IMR-90 (cell line): ENCODE data around the gene LRRN2. TPM values are rescaled to one million over a fixed set of nuclear protein-coding genes. Genes with fewer than 3 reads are reported as not detected.

Experiments used
- ATAC-seq: fragments of 200-7000 bp; cut with Tn5 transposase; 2 replicates; pipeline ENCODE4 v1.9.1; 2020; ENCODE audit warnings: low read depth, mild to moderate bottlenecking, moderate library complexity
- BruUV-seq: library from RNA; stranded (reverse); fragments of 400-500 nt; replicated peaks from 2 replicates; lab custom pipeline; 2021; lab: Mats Ljungman, UMichigan
- CTCF ChIA-PET: fragments of 300-600 bp; formaldehyde crosslinking; extraction: SDS; loops from one replicate; lab custom pipeline; 2021; ENCODE audit warnings: antibody characterized with exemption; lab: Yijun Ruan, JAX
- POLR2A ChIA-PET: fragments of 300-600 bp; sonication (Branson Sonifier 250); formaldehyde crosslinking; loops from one replicate; lab custom pipeline; 2022; ENCODE audit warnings: antibody characterized with exemption; ENCODE audit not compliant: unreplicated experiment; lab: Charles Lee
- DNase-seq: peaks from one replicate; pipeline ENCODE4 v3.0.0; 2013
- H2AFZ ChIP-seq: replicated peaks from 2 replicates; pipeline ENCODE3; 2013; ENCODE audit warnings: low read length, mild to moderate bottlenecking; ENCODE audit not compliant: poor library complexity
- H2AK5ac ChIP-seq: 2 replicates; pipeline ENCODE4 v1.6.1; 2013; ENCODE audit warnings: low read depth, low read length, inconsistent platforms
- H2AK9ac ChIP-seq: replicated peaks from 2 replicates; pipeline ENCODE3; 2013; ENCODE audit warnings: mild to moderate bottlenecking, low read depth, low read length, moderate library complexity; ENCODE audit not compliant: poor library complexity
- H2BK120ac ChIP-seq: 2 replicates; pipeline ENCODE4 v1.6.1; 2013; ENCODE audit warnings: low read depth, low read length, inconsistent platforms
- H2BK15ac ChIP-seq: 3 replicates; pipeline ENCODE4 v1.6.1; 2013; ENCODE audit warnings: low read depth, low read length, inconsistent platforms
- H2BK20ac ChIP-seq: 2 replicates; pipeline ENCODE4 v1.6.1; 2013; ENCODE audit warnings: low read depth, mild to moderate bottlenecking, inconsistent platforms, low read length, moderate library complexity
- H2BK5ac ChIP-seq: 2 replicates; pipeline ENCODE4 v1.6.1; 2013; ENCODE audit warnings: mild to moderate bottlenecking, low read depth, low read length, inconsistent platforms; ENCODE audit not compliant: poor library complexity, severe bottlenecking
- H3K14ac ChIP-seq: replicated peaks from 2 replicates; pipeline ENCODE4 v1.6.1; 2013; ENCODE audit warnings: low read depth, low read length, inconsistent platforms
- H3K18ac ChIP-seq: 2 replicates; pipeline ENCODE4 v1.6.1; 2013; ENCODE audit warnings: low read depth, low read length, control low read depth
- H3K23ac ChIP-seq: 2 replicates; pipeline ENCODE4 v1.6.1; 2013; ENCODE audit warnings: low read depth, low read length, inconsistent platforms
- H3K27ac ChIP-seq: 2 replicates; pipeline ENCODE4 v1.5.1; 2013; ENCODE audit warnings: mild to moderate bottlenecking, control low read depth, low read length; ENCODE audit not compliant: insufficient read depth
- H3K27me3 ChIP-seq: 2 replicates; pipeline ENCODE4 v1.6.1; 2013; ENCODE audit warnings: low read length; ENCODE audit not compliant: control insufficient read depth, insufficient read depth
- H3K36me3 ChIP-seq: 2 replicates; pipeline ENCODE4 v1.6.1; 2013; ENCODE audit warnings: low read length, mixed read lengths; ENCODE audit not compliant: control insufficient read depth, insufficient read depth
- H3K4ac ChIP-seq: 2 replicates; pipeline ENCODE4 v1.6.1; 2013; ENCODE audit warnings: low read depth, low read length, inconsistent platforms
- H3K4me1 ChIP-seq: 2 replicates; pipeline ENCODE4 v1.6.1; 2013; ENCODE audit warnings: low read length, mixed read lengths; ENCODE audit not compliant: control insufficient read depth, insufficient read depth
- H3K4me2 ChIP-seq: 2 replicates; pipeline ENCODE4 v1.6.1; 2013; ENCODE audit warnings: low read depth, mild to moderate bottlenecking, control low read depth, low read length, moderate library complexity
- H3K4me3 ChIP-seq: 2 replicates; pipeline ENCODE4 v1.5.1; 2013; ENCODE audit warnings: low read depth, mild to moderate bottlenecking, control low read depth, low read length, moderate library complexity; ENCODE audit not compliant: insufficient read depth
- H3K56ac ChIP-seq: 2 replicates; pipeline ENCODE4 v1.6.1; 2013; ENCODE audit warnings: low read length, inconsistent platforms; ENCODE audit not compliant: insufficient read depth; ENCODE audit errors: extremely low read depth
- H3K79me1 ChIP-seq, 2 experiments: 2 replicates each; pipeline ENCODE4 v1.6.1; 2013; ENCODE audit warnings: low read length in 2 of 2, inconsistent platforms in 1 of 2, low read depth in 1 of 2
- H3K9ac ChIP-seq: 2 replicates; pipeline ENCODE4 v1.6.1; 2013; ENCODE audit warnings: low read depth, low read length, control low read depth
- H3K9me1 ChIP-seq: 2 replicates; pipeline ENCODE4 v1.6.1; 2013; ENCODE audit warnings: low read length, inconsistent platforms; ENCODE audit not compliant: insufficient read depth
- H3K9me3 ChIP-seq: 2 replicates; pipeline ENCODE4 v1.6.1; 2013; ENCODE audit warnings: low read length; ENCODE audit not compliant: control insufficient read depth, insufficient read depth
- H4K20me1 ChIP-seq: 2 replicates; pipeline ENCODE4 v1.6.1; 2013; ENCODE audit warnings: low read length, inconsistent platforms; ENCODE audit not compliant: insufficient read depth
- H4K5ac ChIP-seq: 2 replicates; pipeline ENCODE4 v1.6.1; 2013; ENCODE audit warnings: mild to moderate bottlenecking, low read depth, low read length, control low read depth
- H4K8ac ChIP-seq, 2 experiments: 2 replicates each; pipeline ENCODE4 v1.6.1; 2013; ENCODE audit warnings: low read depth in 2 of 2, low read length in 2 of 2, control low read depth in 1 of 2, inconsistent platforms in 1 of 2
- H4K91ac ChIP-seq: 2 replicates; pipeline ENCODE4 v1.6.1; 2013; ENCODE audit warnings: low read depth, low read length, inconsistent platforms; ENCODE audit not compliant: insufficient read depth
- BHLHE40 ChIP-seq: fragments of 150-350 bp; IDR thresholded peaks from 2 replicates; pipeline ENCODE4 v1.6.1; 2016; ENCODE audit warnings: mild to moderate bottlenecking, low read depth, low read length
- CEBPB ChIP-seq: IDR thresholded peaks from 2 replicates; pipeline ENCODE4 v1.6.1; 2012; ENCODE audit warnings: low read depth, low read length, improper control_type of control experiment
- CHD1 ChIP-seq: IDR thresholded peaks from 2 replicates; pipeline ENCODE4 v1.6.1; 2012; ENCODE audit warnings: low read depth, low read length, improper control_type of control experiment
- FOS ChIP-seq: fragments of 150-350 bp; IDR thresholded peaks from 2 replicates; pipeline ENCODE4 v1.6.1; 2016; ENCODE audit warnings: low read depth, low read length
- MAFK ChIP-seq: IDR thresholded peaks from 2 replicates; pipeline ENCODE4 v1.6.1; 2012; ENCODE audit warnings: low read depth, low read length, improper control_type of control experiment
- MAZ ChIP-seq: IDR thresholded peaks from 2 replicates; pipeline ENCODE4 v1.6.1; 2012; ENCODE audit warnings: low read depth, mild to moderate bottlenecking, low read length, improper control_type of control experiment, moderate library complexity, borderline replicate concordance
- NFE2L2 ChIP-seq: fragments of 150-350 bp; IDR thresholded peaks from 2 replicates; pipeline ENCODE4 v1.6.1; 2016; ENCODE audit warnings: low read depth, mild to moderate bottlenecking, low read length
- POLR2A ChIP-seq: IDR thresholded peaks from 2 replicates; pipeline ENCODE4 v1.6.1; 2012; ENCODE audit warnings: mild to moderate bottlenecking, low read depth, low read length
- RAD21 ChIP-seq: IDR thresholded peaks from 2 replicates; pipeline ENCODE4 v1.6.1; 2012; ENCODE audit warnings: low read length, improper control_type of control experiment
- RCOR1 ChIP-seq: IDR thresholded peaks from 2 replicates; pipeline ENCODE4 v1.6.1; 2012; ENCODE audit warnings: mild to moderate bottlenecking, low read length, improper control_type of control experiment; ENCODE audit not compliant: insufficient replicate concordance
- SMC3 ChIP-seq: fragments of 150-350 bp; IDR thresholded peaks from 2 replicates; pipeline ENCODE4 v1.6.1; 2016; ENCODE audit warnings: low read depth, mild to moderate bottlenecking, antibody characterized with exemption, low read length, moderate library complexity
- WGBS, 2 experiments: methylation state at CpG; one replicate each; pipeline versions ENCODE4 v1.1.5 to v1.1.7; 2013; ENCODE audit warnings: missing lambda C conversion rate in 2 of 2; ENCODE audit not compliant: insufficient read length in 1 of 2; ENCODE audit errors: extremely low coverage in 2 of 2; 5-methylcytosine and 5-hydroxymethylcytosine counted together
- dilution Hi-C: fragments of 300-500 bp; cut with HindIII; formaldehyde crosslinking; loops from one replicate; pipeline ENCODE4 v1.14.3; 2018; ENCODE audit warnings: low sequenced_read_pairs; ENCODE audit not compliant: unreplicated experiment
- in situ Hi-C: fragments of 300-500 bp; cut with MboI; formaldehyde crosslinking; loops from 3 replicates; pipeline ENCODE4 v1.14.3; 2019; ENCODE audit warnings: low sequenced_read_pairs, inconsistent platforms, mixed read lengths
- intact Hi-C: fragments of 100-400 bp; cut with micrococcal nuclease; formaldehyde crosslinking; loops from 2 replicates; pipeline ENCODE4 v1.10.0; 2022
- polyA plus RNA-seq, 3 experiments: library from polyadenylated mRNA; depleted of rRNA; stranded (reverse); fragments of >200 nt; gene quantifications; 2 replicates each; pipeline ENCODE4 v1.2.3, GENCODE V29; 2012; ENCODE audit warnings: low replicate concordance in 1 of 3
- total RNA-seq: library from RNA; depleted of rRNA; stranded (reverse); fragments of >200 nt; gene quantifications from 2 replicates; pipeline ENCODE4 v1.2.3, GENCODE V29; 2012
- TF ChIP-seq, protein P1 (sequence below): fragments of 150-350 bp; IDR thresholded peaks from 2 replicates; pipeline ENCODE4 v1.6.1; 2016; ENCODE audit warnings: low read depth, mild to moderate bottlenecking, low read length, moderate library complexity, borderline replicate concordance
- TF ChIP-seq, protein P2 (sequence below): fragments of 150-350 bp; IDR thresholded peaks from 2 replicates; pipeline ENCODE4 v1.6.1; 2017; ENCODE audit warnings: mild to moderate bottlenecking, antibody characterized with exemption, low read length, low read depth

LRRN2 gene
- total and polyA plus RNA-seq, 2 of the 4 experiments (the other 2 are of a cell fraction) = not detected

- H3K4me1 ChIP-seq = no peaks in the 10 kb centered on the region
- DNase-seq = no peak
- no peak overlapping the region for H3K23ac ChIP-seq
- no peaks in the 10 kb centered on the region for H3K79me1 ChIP-seq
- no peaks in the 10 kb centered on the region for H3K9me1 ChIP-seq
- no peak overlapping the region for H3K14ac ChIP-seq
- H3K56ac ChIP-seq = no peak overlapping the region
- no peak overlapping the region for H2BK120ac ChIP-seq
- H2BK20ac ChIP-seq = no peak overlapping the region
- H3K27me3 ChIP-seq = peaks cover 30% of the 10 kb centered on the region
- no peak overlapping the region for H4K91ac ChIP-seq
- intact Hi-C loops (no loop called here), in situ Hi-C loops (no loop called here), dilution Hi-C loops (no loop called here)
- WGBS, 2 experiments = 100% methylated on average over 1 of the region's 4 CpGs; no CpG with 5 or more reads in 1 of the 2 experiments
- no peak overlapping the region for H3K4ac ChIP-seq
- no peak overlapping the region for H2AK5ac ChIP-seq
- TF ChIP-seq MAZ (no peak), RAD21 (no peak), FOS (no peak), CEBPB (no peak), BHLHE40 (no peak), MAFK (no peak), CHD1 (no peak), POLR2A (no peak), SMC3 (no peak), RCOR1 (no peak), NFE2L2 (no peak)
- TF ChIP-seq, protein P1, sequence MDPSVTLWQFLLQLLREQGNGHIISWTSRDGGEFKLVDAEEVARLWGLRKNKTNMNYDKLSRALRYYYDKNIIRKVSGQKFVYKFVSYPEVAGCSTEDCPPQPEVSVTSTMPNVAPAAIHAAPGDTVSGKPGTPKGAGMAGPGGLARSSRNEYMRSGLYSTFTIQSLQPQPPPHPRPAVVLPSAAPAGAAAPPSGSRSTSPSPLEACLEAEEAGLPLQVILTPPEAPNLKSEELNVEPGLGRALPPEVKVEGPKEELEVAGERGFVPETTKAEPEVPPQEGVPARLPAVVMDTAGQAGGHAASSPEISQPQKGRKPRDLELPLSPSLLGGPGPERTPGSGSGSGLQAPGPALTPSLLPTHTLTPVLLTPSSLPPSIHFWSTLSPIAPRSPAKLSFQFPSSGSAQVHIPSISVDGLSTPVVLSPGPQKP = no peak
- TF ChIP-seq, protein P2, sequence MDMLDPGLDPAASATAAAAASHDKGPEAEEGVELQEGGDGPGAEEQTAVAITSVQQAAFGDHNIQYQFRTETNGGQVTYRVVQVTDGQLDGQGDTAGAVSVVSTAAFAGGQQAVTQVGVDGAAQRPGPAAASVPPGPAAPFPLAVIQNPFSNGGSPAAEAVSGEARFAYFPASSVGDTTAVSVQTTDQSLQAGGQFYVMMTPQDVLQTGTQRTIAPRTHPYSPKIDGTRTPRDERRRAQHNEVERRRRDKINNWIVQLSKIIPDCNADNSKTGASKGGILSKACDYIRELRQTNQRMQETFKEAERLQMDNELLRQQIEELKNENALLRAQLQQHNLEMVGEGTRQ = no peak
- no peak overlapping the region for H4K8ac ChIP-seq
- no peak overlapping the region for H3K4me2 ChIP-seq
- no TSS peak for BruUV-seq
- H2BK15ac ChIP-seq = no peak overlapping the region
- no peaks in the 10 kb centered on the region for H3K36me3 ChIP-seq
- no peak overlapping the region for H3K9ac ChIP-seq
- ChIA-PET CTCF (no interaction called here), POLR2A (no interaction called here)
- H2AK9ac ChIP-seq = no peak overlapping the region
- H4K5ac ChIP-seq = no peak overlapping the region
- ATAC-seq = no peak
- no peaks in the 10 kb centered on the region for H4K20me1 ChIP-seq
- no peak overlapping the region for H3K18ac ChIP-seq
- no peak overlapping the region for H2AFZ ChIP-seq
- H3K4me3 ChIP-seq = no peak overlapping the region
- H2BK5ac ChIP-seq = no peak overlapping the region
- no peak overlapping the region for H3K27ac ChIP-seq
- no peaks in the 10 kb centered on the region for H3K9me3 ChIP-seq
Measured at GRCh38 chr1:204648576-204648975, 37.0 kb downstream of the LRRN2 start.
